ENCODE data around the gene FXYD3.

FXYD3 gene

GRCh38 chr19:35106291-35106583 is 9.4 kb upstream of the FXYD3 start:
- DNase-seq (ENCODE audit: low read depth, low spot score), result no peak

GRCh38 chr19:35106898-35107541 is 8.6 kb upstream of the FXYD3 start:
- DNase-seq (ENCODE audit: low read depth, low spot score), result no peak

- no peak for DNase-seq (ENCODE audit: low read depth, low spot score)
Observed at GRCh38 chr19:35107545-35107944, 8.1 kb upstream of the FXYD3 start.

GRCh38 chr19:35108730-35109129 is 6.9 kb upstream of the FXYD3 start:
- DNase-seq (ENCODE audit: low read depth, low spot score), result no peak

- DNase-seq (ENCODE audit: low read depth, low spot score), result no peak
Observed at GRCh38 chr19:35109395-35110112, 6.1 kb upstream of the FXYD3 start.

GRCh38 chr19:35110974-35111373 is 4.6 kb upstream of the FXYD3 start:
- DNase-seq (ENCODE audit: low read depth, low spot score), result no peak

- DNase-seq (ENCODE audit: low read depth, low spot score), result no peak
Observed at GRCh38 chr19:35112995-35113688, 2.5 kb upstream of the FXYD3 start.

- DNase-seq (ENCODE audit: low read depth, low spot score), result peak; percentile 63
Observed at GRCh38 chr19:35114353-35115176, 1.1 kb upstream of the FXYD3 start.

GRCh38 chr19:35116072-35116801 is 614 bp downstream of the FXYD3 start:
- DNase-seq (ENCODE audit: low read depth, low spot score), result no peak

- DNase-seq (ENCODE audit: low read depth, low spot score), result no peak
Observed at GRCh38 chr19:35117116-35117515, 1.5 kb downstream of the FXYD3 start.

- DNase-seq (ENCODE audit: low read depth, low spot score), result no peak
Observed at GRCh38 chr19:35117799-35118198, 2.2 kb downstream of the FXYD3 start.

- no peak for DNase-seq (ENCODE audit: low read depth, low spot score)
Observed at GRCh38 chr19:35118268-35119020, 2.8 kb downstream of the FXYD3 start.

GRCh38 chr19:35119091-35119490 is 3.5 kb downstream of the FXYD3 start:
- no peak for DNase-seq (ENCODE audit: low read depth, low spot score)

GRCh38 chr19:35119578-35120155 is 4.0 kb downstream of the FXYD3 start:
- DNase-seq (ENCODE audit: low read depth, low spot score), result no peak

GRCh38 chr19:35120492-35120891 is 4.9 kb downstream of the FXYD3 start:
- no peak for DNase-seq (ENCODE audit: low read depth, low spot score)

- DNase-seq (ENCODE audit: low read depth, low spot score), result no peak
Observed at GRCh38 chr19:35120898-35121297, 5.3 kb downstream of the FXYD3 start.

- no peak for DNase-seq (ENCODE audit: low read depth, low spot score)
Observed at GRCh38 chr19:35122687-35123551, 7.3 kb downstream of the FXYD3 start.

- no peak for DNase-seq (ENCODE audit: low read depth, low spot score)
Observed at GRCh38 chr19:35123573-35123972, 8.0 kb downstream of the FXYD3 start.
